ENCODE results near the gene PAXIP1.
"Not testable (repeated sequence)": the region's sequence is repeated elsewhere in the genome, so short reads cannot be mapped to it uniquely, and the experiment has no call there.

The PAXIP1 gene

GRCh38 chr7:154947604-154948003 is 55.3 kb downstream of the PAXIP1 start:
- no peak overlapping the region for H3K27ac ChIP-seq (ENCODE audit: low read depth, low read length)
- no peaks in the 10 kb centered on the region for H3K27me3 ChIP-seq (ENCODE audit: control insufficient read depth in 5 of 5, insufficient read depth in 4 of 5, low read length in 5 of 5)
- peaks cover 13 to 77% (median 52%) of the 10 kb centered on the region in 5 donors for H3K36me3 ChIP-seq (ENCODE audit: control insufficient read depth in 5 of 5, insufficient read depth in 5 of 5, low read length in 5 of 5)
- no peaks in the 10 kb centered on the region for H3K9me3 ChIP-seq (ENCODE audit: control insufficient read depth in 5 of 5, low read length in 5 of 5)
- no peak overlapping the region for H3K9ac ChIP-seq (ENCODE audit: low read length in 5 of 5)
- H3K4me1 ChIP-seq (ENCODE audit: control insufficient read depth in 5 of 5, insufficient read depth in 5 of 5, low read length in 5 of 5), result no peaks in the 10 kb centered on the region
- H3K4me3 ChIP-seq (ENCODE audit: low read depth in 1 of 5, low read length in 5 of 5), result no peak overlapping the region

GRCh38 chr7:154946166-154946565 is 56.8 kb downstream of the PAXIP1 start:
- no peaks in the 10 kb centered on the region for H3K27me3 ChIP-seq (ENCODE audit: control insufficient read depth in 5 of 5, insufficient read depth in 4 of 5, low read length in 5 of 5)
- H3K9me3 ChIP-seq (ENCODE audit: control insufficient read depth in 5 of 5, low read length in 5 of 5), result no peaks in the 10 kb centered on the region
- H3K36me3 ChIP-seq (ENCODE audit: control insufficient read depth in 5 of 5, insufficient read depth in 5 of 5, low read length in 5 of 5), result peaks cover 13 to 71% (median 46%) of the 10 kb centered on the region in 5 donors
- H3K9ac ChIP-seq (ENCODE audit: low read length in 5 of 5), result no peak overlapping the region
- no peaks in the 10 kb centered on the region for H3K4me1 ChIP-seq (ENCODE audit: control insufficient read depth in 5 of 5, insufficient read depth in 5 of 5, low read length in 5 of 5)
- H3K27ac ChIP-seq (ENCODE audit: low read depth, low read length), result no peak overlapping the region
- no peak overlapping the region for H3K4me3 ChIP-seq (ENCODE audit: low read depth in 1 of 5, low read length in 5 of 5)

- no peaks in the 10 kb centered on the region for H3K27me3 ChIP-seq (ENCODE audit: control insufficient read depth in 5 of 5, insufficient read depth in 4 of 5, low read length in 5 of 5)
- H3K4me3 ChIP-seq (ENCODE audit: low read depth in 1 of 5, low read length in 5 of 5), result no peak overlapping the region
- no peak overlapping the region for H3K27ac ChIP-seq (ENCODE audit: low read depth, low read length)
- peaks cover 13 to 54% (median 44%) of the 10 kb centered on the region in 5 donors for H3K36me3 ChIP-seq (ENCODE audit: control insufficient read depth in 5 of 5, insufficient read depth in 5 of 5, low read length in 5 of 5)
- no peaks in the 10 kb centered on the region for H3K4me1 ChIP-seq (ENCODE audit: control insufficient read depth in 5 of 5, insufficient read depth in 5 of 5, low read length in 5 of 5)
- H3K9ac ChIP-seq (ENCODE audit: low read length in 5 of 5), result no peak overlapping the region
- no peaks in the 10 kb centered on the region for H3K9me3 ChIP-seq (ENCODE audit: control insufficient read depth in 5 of 5, low read length in 5 of 5)
Observed at GRCh38 chr7:154943906-154944305, 59.0 kb downstream of the PAXIP1 start.

GRCh38 chr7:154942691-154943090 is 60.2 kb downstream of the PAXIP1 start:
- Histone ChIP-seq H3K36me3 (ENCODE audit: control insufficient read depth in 5 of 5, insufficient read depth in 5 of 5, low read length in 5 of 5) (peaks cover 13 to 47% (median 41%) of the 10 kb centered on the region in 5 donors), H3K4me1 (ENCODE audit: control insufficient read depth in 5 of 5, insufficient read depth in 5 of 5, low read length in 5 of 5) (no peaks in the 10 kb centered on the region)

GRCh38 chr7:154937837-154938236 is 65.1 kb downstream of the PAXIP1 start:
- Histone ChIP-seq H3K36me3 (ENCODE audit: control insufficient read depth in 5 of 5, insufficient read depth in 5 of 5, low read length in 5 of 5) (peaks cover 0 to 9% (median 3%) of the 10 kb centered on the region in 5 donors), H3K4me1 (ENCODE audit: control insufficient read depth in 5 of 5, insufficient read depth in 5 of 5, low read length in 5 of 5) (no peaks in the 10 kb centered on the region), H3K4me3 (ENCODE audit: low read depth in 1 of 5, low read length in 5 of 5) (no peak overlapping the region), H3K27ac (ENCODE audit: low read depth, low read length) (no peak overlapping the region), H3K9ac (ENCODE audit: low read length in 5 of 5) (no peak overlapping the region), H3K27me3 (ENCODE audit: control insufficient read depth in 5 of 5, insufficient read depth in 4 of 5, low read length in 5 of 5) (no peaks in the 10 kb centered on the region), H3K9me3 (ENCODE audit: control insufficient read depth in 5 of 5, low read length in 5 of 5) (peaks cover 0 to 7% (median 0%) of the 10 kb centered on the region in 5 donors)

More at GRCh38 chr7:154942691-154943090, 60.2 kb downstream of the PAXIP1 start:
- Histone ChIP-seq H3K9me3 (ENCODE audit: control insufficient read depth in 5 of 5, low read length in 5 of 5) (no peaks in the 10 kb centered on the region), H3K4me3 (ENCODE audit: low read depth in 1 of 5, low read length in 5 of 5) (no peak overlapping the region), H3K9ac (ENCODE audit: low read length in 5 of 5) (peak overlapping the region in 1 of 5 donors; percentile 4), H3K27me3 (ENCODE audit: control insufficient read depth in 5 of 5, insufficient read depth in 4 of 5, low read length in 5 of 5) (no peaks in the 10 kb centered on the region), H3K27ac (ENCODE audit: low read depth, low read length) (no peak overlapping the region)

GRCh38 chr7:154934353-154934952 is 68.5 kb downstream of the PAXIP1 start:
- not testable (repeated sequence) for H3K36me3 ChIP-seq (ENCODE audit: control insufficient read depth in 5 of 5, insufficient read depth in 5 of 5, low read length in 5 of 5); H3K27me3 ChIP-seq (ENCODE audit: control insufficient read depth in 5 of 5, insufficient read depth in 4 of 5, low read length in 5 of 5); H3K9me3 ChIP-seq (ENCODE audit: control insufficient read depth in 5 of 5, low read length in 5 of 5); H3K9ac ChIP-seq (ENCODE audit: low read length in 5 of 5); H3K4me1 ChIP-seq (ENCODE audit: control insufficient read depth in 5 of 5, insufficient read depth in 5 of 5, low read length in 5 of 5); H3K27ac ChIP-seq (ENCODE audit: low read depth, low read length); H3K4me3 ChIP-seq (ENCODE audit: low read depth in 1 of 5, low read length in 5 of 5)

- Histone ChIP-seq H3K27ac (ENCODE audit: low read depth, low read length) (no peak overlapping the region), H3K27me3 (ENCODE audit: control insufficient read depth in 5 of 5, insufficient read depth in 4 of 5, low read length in 5 of 5) (no peaks in the 10 kb centered on the region), H3K9ac (ENCODE audit: low read length in 5 of 5) (no peak overlapping the region), H3K36me3 (ENCODE audit: control insufficient read depth in 5 of 5, insufficient read depth in 5 of 5, low read length in 5 of 5) (peaks cover 0 to 4% (median 0%) of the 10 kb centered on the region in 5 donors), H3K9me3 (ENCODE audit: control insufficient read depth in 5 of 5, low read length in 5 of 5) (peaks cover 0 to 7% (median 0%) of the 10 kb centered on the region in 5 donors), H3K4me1 (ENCODE audit: control insufficient read depth in 5 of 5, insufficient read depth in 5 of 5, low read length in 5 of 5) (peaks cover 3 to 18% (median 17%) of the 10 kb centered on the region in 5 donors), H3K4me3 (ENCODE audit: low read depth in 1 of 5, low read length in 5 of 5) (no peak overlapping the region)
Observed at GRCh38 chr7:154931906-154932305, 71.0 kb downstream of the PAXIP1 start.

GRCh38 chr7:154929006-154929726 is 73.8 kb downstream of the PAXIP1 start:
- peak overlapping the region; percentile 76 to 90 (median 78) for H3K4me3 ChIP-seq (ENCODE audit: low read depth in 1 of 5, low read length in 5 of 5)
- peaks cover 3 to 18% (median 17%) of the 10 kb centered on the region in 5 donors for H3K4me1 ChIP-seq (ENCODE audit: control insufficient read depth in 5 of 5, insufficient read depth in 5 of 5, low read length in 5 of 5)
- H3K9me3 ChIP-seq (ENCODE audit: control insufficient read depth in 5 of 5, low read length in 5 of 5), result peaks cover 0 to 3% (median 0%) of the 10 kb centered on the region in 5 donors
- H3K9ac ChIP-seq (ENCODE audit: low read length in 5 of 5), result peak overlapping the region; percentile 49 to 96 (median 88)
- H3K27ac ChIP-seq (ENCODE audit: low read depth, low read length), result peak overlapping the region; percentile 98
- no peaks in the 10 kb centered on the region for H3K27me3 ChIP-seq (ENCODE audit: control insufficient read depth in 5 of 5, insufficient read depth in 4 of 5, low read length in 5 of 5)
- peaks cover 0 to 4% (median 0%) of the 10 kb centered on the region in 5 donors for H3K36me3 ChIP-seq (ENCODE audit: control insufficient read depth in 5 of 5, insufficient read depth in 5 of 5, low read length in 5 of 5)

GRCh38 chr7:154928136-154929005 is 74.6 kb downstream of the PAXIP1 start:
- peaks cover 3 to 18% (median 17%) of the 10 kb centered on the region in 5 donors for H3K4me1 ChIP-seq (ENCODE audit: control insufficient read depth in 5 of 5, insufficient read depth in 5 of 5, low read length in 5 of 5)

More at GRCh38 chr7:154928136-154929005, 74.6 kb downstream of the PAXIP1 start:
- no peaks in the 10 kb centered on the region for H3K9me3 ChIP-seq (ENCODE audit: control insufficient read depth in 5 of 5, low read length in 5 of 5)
- peaks cover 0 to 4% (median 0%) of the 10 kb centered on the region in 5 donors for H3K36me3 ChIP-seq (ENCODE audit: control insufficient read depth in 5 of 5, insufficient read depth in 5 of 5, low read length in 5 of 5)
- H3K27ac ChIP-seq (ENCODE audit: low read depth, low read length), result peak overlapping the region; percentile 98
- no peaks in the 10 kb centered on the region for H3K27me3 ChIP-seq (ENCODE audit: control insufficient read depth in 5 of 5, insufficient read depth in 4 of 5, low read length in 5 of 5)
- H3K9ac ChIP-seq (ENCODE audit: low read length in 5 of 5), result peak overlapping the region; percentile 85 to 98 (median 88)
- H3K4me3 ChIP-seq (ENCODE audit: low read depth in 1 of 5, low read length in 5 of 5), result peak overlapping the region; percentile 76 to 90 (median 78)
